Adipose tissue (tissue), 3 donors: Measurements from ENCODE around the gene FCGR2B. TPM values are rescaled to one million over a fixed set of nuclear protein-coding genes. Genes with fewer than 3 reads are reported as not detected.
"Not testable (repeated sequence)": the region's sequence is repeated elsewhere in the genome, so short reads cannot be mapped to it uniquely, and the experiment has no call there.

Experiments
- H3K27ac ChIP-seq: one replicate; pipeline ENCODE4 v1.5.1; 2013; ENCODE audit warnings: low read depth, low read length
- WGBS, 3 donors: extraction: QIAGEN DNeasy Blood & Tissue Kit; methylation state at CpG; one replicate each; pipeline ENCODE4 v1.1.7; 2013; 5-methylcytosine and 5-hydroxymethylcytosine counted together
- polyA plus RNA-seq, 3 donors: library from polyadenylated mRNA; stranded (reverse); fragments of 200-250 nt; gene quantifications; one replicate each; pipeline ENCODE4 v1.2.3, GENCODE V29; 2013
- donor health status: healthy with polysubstance abuse.
- donor health status: Bipolar disorder and iron deficiency.
- donor health status: healthy.

Gene FCGR2B
- polyA plus RNA-seq, 3 donors: 2.6 to 14.5 (median 12.8) TPM

DNA sequence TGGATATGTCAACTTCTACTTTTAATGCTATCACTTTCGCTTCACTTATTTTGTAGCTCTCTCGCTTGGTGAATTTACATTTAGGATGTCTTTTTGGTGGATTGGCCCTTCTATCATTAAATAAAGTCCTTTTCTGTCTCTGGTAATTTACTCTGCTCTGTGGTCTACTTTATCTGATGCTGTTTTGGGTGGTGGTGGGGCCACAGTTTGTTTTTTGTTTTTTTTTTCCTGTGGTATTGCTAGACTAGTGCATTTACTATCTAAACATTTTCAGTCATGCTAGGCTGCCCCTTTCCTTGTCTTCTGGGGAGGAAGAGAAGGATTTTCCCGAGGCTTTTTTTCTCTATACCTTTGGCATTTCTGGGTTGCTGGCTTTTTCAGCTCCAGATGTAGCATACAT, 26.0 kb downstream of the FCGR2B start:
- 76 to 84% (median 83%) methylated on average over 3 of the region's 3 CpGs for WGBS, 3 donors
- H3K27ac ChIP-seq: no peak overlapping the region

DNA sequence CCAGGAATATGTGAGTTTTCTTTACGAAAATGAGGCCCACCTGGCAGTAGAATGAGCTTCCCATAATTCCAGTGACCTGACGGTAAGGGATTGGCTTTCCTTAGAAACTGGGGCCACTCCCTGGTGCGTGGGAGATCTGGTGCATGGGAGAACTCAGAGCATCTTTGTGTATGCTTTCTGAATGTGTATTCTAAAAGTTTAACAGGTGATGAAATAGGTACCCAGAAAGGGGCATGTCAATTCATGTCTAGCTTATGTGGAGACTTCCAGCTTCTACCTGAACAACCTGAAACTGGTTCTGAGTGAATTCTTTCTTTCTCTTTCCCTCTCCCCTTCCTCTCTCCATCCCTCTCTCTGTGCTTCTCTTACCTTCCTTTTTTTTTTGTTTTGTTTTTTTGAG, 28.9 kb downstream of the FCGR2B start:
- H3K27ac ChIP-seq: no peak overlapping the region
- WGBS, 3 donors: 63 to 73% (median 73%) methylated on average over 3 of the region's 3 CpGs

DNA sequence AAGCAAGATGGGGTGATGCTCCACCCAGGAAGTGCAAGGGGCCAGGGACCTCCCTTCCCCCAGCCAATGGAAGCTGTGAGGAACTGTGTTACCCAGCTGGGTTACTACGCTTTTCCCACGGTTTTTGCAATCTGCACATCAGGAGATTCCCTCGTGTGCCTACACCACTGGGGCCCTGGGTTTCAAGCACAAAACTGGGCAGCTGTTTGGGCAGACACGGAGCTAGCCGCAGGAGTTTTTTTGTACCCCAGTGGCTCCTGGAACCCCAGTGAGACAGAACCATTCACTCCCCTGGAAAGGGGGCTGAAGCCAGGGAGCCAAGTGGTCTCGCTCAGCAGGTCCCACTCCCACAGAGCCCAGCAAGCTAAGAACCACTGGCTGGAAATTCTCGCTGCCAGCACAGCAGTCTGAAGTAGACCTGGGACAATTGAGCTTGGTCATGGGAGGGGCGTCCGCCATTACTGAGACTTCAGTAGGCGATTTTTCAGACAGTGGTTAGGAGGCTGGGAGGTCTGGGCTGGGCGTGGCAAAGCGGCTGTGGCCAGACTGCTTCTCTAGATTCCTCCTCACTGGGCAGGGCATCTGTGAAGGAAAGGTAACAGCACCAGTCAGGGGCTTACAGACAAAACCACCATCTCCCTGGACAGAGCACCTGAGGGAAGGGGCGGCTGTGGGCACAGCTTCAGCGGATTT, 30.2 kb downstream of the FCGR2B start:
- H3K27ac ChIP-seq: not testable (repeated sequence)
- WGBS, 3 donors: 80 to 87% (median 82%) methylated on average over 14 of the region's 14 CpGs

DNA sequence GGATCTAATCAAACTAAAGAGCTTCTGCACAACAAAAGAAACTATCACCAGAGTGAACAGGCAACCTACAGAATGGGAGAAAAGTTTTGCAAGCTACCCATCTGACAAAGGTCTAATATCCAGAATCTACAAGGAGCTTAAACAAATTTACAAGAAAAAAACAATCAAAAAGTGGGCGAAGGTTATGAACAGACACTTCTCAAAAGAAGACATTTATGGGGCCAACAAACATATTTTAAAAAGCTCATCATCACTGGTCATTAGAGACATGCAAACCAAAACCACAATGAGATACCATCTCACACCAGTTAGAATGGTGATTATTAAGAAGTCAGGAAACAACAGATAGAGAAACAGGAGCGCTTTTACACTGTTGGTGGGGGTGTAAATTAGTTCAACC, 35.4 kb downstream of the FCGR2B start:
- 83 to 93% (median 89%) methylated on average over 2 of the region's 2 CpGs for WGBS, 3 donors
- H3K27ac ChIP-seq: not testable (repeated sequence)

DNA sequence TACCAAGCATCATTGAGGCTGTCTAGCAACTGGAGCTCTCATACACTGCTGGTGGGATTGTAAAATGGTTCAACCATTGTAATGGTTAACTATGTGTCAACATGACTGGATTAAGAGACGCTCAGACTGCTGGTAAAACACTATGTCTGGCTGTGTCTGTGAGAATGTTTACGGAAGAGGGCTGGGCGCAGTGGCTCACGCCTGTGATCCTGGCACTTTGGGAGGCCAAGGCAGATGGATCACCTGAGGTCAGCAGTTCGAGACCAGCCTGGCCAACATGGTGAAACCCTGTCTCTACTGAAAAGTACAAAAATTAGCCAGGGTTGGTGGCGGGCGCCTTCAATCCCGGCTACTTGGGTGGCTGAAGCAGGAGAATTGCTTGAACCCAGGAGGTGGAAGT, 39.3 kb downstream of the FCGR2B start:
- WGBS, 3 donors: 48 to 87% (median 80%) methylated on average over 8 of the region's 8 CpGs
- no peak overlapping the region for H3K27ac ChIP-seq

DNA sequence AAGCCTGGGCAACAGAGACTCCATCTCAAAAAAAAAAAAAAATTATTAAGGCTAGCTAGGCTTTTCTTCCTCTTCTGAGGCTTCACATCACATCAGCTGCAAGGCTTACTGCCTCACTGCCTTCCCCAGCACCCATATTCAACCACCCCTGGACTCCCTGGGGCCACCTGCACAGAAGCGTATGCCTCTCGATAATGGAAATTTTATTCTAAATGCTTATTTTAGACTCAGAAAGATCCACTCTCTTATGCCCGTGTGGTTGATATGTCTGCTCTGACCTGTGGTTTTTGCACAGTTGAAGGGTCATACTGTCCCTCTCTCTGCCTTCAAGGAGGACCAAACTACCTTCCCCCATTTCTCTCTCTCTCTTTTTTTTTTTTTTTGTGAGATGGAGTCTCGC, 42.6 kb downstream of the FCGR2B start:
- WGBS, 3 donors: 67 to 91% (median 83%) methylated on average over 4 of the region's 4 CpGs
- H3K27ac ChIP-seq: no peak overlapping the region

DNA sequence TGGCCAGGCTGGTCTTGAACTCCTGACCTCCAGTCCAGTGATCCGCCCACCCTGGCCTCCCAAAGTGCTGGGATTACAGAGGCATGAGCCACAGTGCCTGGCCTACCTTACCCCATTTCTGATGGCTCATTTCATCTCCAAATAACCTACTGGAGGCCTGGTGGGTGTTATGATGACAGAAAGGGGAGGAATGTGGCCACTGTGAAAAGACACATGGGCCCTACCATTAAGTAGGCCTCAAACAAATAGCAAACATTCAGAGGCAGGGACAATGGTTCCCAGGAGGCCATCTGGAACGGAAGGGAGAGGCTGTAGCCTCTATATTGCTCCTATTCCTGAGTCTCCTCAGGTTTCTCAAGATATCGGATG, 43.2 kb downstream of the FCGR2B start:
- H3K27ac ChIP-seq: no peak overlapping the region
- WGBS, 3 donors: 78 to 84% (median 81%) methylated on average over 3 of the region's 3 CpGs

DNA sequence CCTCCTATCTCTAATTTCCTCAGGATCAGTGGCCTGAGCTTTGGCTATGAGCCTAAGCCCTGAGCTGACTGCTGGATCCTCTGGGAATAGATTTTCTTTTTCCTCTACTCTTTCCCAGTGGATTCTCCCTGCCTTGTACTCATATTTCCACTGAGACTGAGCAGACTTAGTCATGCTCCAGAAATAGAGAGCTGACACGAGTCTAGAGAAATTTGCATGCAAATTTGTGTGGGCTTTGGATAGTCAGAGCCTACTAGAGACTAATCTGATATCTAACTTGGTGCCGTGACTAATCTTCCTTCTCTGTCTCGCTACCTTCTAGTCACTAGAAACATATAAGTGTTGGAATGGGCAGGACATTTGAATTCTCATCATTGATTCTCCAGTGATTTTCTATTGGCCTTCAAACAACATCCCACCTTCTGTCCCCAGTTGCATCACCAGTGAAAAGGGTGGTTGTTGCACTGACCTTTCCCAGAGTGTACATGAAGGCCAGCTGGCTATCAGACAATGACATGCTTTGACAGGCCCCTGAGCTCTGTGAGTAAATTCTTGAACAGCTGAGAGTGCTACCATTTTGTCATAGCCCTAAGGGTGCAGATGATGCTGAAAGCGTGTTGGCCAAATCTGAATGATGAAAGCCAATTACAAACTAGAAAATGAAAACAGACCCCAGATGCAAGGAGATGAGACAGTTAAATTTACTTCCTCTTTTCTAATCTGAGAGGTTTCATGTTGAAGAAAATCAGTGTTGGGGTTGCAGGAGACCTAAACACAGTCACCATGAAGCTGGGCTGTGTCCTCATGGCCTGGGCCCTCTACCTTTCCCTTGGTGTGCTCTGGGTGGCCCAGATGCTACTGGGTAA, 43.8 kb downstream of the FCGR2B start, which contains the start of gene FCRLA:
Gene FCRLA (plus strand): TSS at position 748 of the 866 bp plus-strand sequence. CDS start 36 bp downstream, at position 784.
- 51 to 60% (median 53%) methylated on average over 4 of the region's 4 CpGs for WGBS, 3 donors
- H3K27ac ChIP-seq: no peak within 1 kb of the TSS

DNA sequence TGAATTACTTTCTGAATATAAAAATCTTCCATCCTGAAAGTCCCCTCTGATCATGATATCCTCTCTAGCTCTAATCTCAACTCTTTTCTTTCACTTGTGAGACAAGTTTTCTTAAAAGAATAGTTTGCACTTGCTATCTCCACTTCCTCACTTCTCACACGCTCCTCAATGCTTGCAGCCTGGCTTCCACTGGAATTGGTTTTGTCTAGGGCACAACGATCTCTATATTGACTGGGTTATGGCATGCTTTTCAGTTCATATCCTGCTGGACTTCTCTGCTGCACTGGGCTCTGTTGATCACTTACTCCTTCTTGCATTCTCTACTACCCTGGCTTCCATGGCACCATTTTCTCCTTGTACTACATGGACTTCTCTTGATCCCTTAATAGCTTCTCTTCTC, 44.6 kb downstream of the FCGR2B start:
- WGBS, 3 donors: 84 to 97% (median 84%) methylated on average over 2 of the region's 2 CpGs
- no peak overlapping the region for H3K27ac ChIP-seq

DNA sequence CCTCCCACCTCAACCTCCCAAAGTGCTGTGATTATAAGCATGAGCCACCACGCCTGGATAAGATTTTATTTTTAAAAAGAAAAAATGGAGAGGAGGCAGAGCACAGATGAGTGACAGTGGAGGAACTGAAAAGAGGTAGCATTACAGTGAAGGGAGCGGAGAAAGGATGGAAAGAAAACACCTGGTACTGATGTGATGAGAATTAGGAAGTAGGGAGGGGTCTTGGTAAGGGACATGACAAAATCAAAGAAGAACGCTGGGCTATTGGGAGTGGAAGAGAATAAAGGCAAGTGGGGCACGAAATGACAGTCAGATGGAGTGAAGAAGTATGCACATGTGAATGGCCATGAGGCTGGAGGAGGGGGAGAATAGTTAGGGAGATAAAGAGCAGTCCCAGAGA, 46.4 kb downstream of the FCGR2B start:
- no peak overlapping the region for H3K27ac ChIP-seq
- WGBS, 3 donors: 71 to 80% (median 79%) methylated on average over 4 of the region's 4 CpGs

DNA sequence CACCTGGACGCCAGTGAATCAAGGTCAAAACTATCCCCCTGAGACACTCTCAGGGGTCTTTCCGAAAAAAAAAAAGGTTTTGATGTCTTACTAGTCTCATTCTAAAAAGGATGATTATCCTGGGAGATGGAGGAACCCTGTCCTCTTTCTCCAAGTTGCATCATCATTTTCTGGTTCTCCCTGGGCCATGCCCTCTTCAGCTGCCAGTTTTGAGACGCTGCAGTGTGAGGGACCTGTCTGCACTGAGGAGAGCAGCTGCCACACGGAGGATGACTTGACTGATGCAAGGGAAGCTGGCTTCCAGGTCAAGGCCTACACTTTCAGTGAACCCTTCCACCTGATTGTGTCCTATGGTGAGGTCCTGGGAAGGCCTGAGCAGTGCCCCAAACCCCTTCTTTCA, 47.6 kb downstream of the FCGR2B start:
- WGBS, 3 donors: 78 to 87% (median 81%) methylated on average over 4 of the region's 4 CpGs
- H3K27ac ChIP-seq: no peak overlapping the region

DNA sequence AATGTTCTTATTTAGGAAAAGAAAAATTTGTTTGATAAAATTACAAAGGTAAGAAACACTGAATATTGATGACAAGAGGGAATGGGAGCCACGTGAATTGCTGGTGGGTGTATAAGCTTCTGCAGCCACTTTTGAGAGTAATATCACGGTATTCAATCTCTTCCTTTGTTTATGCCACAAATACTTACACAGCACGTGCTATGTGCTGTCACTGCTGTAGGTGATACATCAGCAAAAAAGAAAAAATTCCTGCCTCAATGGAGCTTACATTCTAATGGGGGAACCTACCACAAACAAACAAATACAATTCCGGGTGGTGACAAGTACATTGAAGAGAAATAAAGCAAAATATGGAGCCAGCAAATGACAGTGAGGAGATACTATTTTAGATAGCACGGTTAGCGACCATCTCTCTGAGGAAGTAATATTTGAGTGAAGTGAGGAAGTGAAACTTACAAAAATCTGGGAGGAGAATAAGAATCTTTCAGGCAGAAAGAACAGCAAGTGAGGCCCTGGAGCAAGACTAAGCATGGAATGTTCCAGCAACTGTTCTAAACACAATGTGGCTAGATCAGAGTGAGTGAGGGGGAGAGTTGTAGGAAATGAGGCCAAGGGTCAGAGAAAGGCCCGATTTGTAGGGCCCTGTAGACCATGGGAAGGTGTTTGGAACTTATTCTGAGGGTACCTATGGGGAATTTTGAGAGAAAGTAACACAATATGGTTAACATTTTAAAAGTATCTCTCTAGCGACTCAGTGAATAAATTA, 55.8 kb downstream of the FCGR2B start:
- H3K27ac ChIP-seq: no peak overlapping the region
- 63 to 79% (median 65%) methylated on average over 8 of the region's 8 CpGs for WGBS, 3 donors

DNA sequence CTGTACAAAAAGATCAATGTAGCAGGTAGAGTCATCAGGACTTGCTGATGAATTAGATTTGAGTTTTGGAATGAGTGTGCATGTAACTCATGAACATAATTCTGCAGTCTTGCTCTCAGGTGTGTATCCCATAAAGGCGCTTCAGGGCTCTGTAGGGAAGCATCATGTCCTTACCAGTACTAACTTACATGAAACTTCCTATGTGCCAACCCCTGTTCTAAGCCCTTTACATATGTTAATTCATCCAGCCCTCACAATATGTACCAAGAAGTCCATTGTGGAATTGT, 56.3 kb downstream of the FCGR2B start:
- H3K27ac ChIP-seq: no peak overlapping the region
- WGBS, 3 donors: 93 to 97% (median 95%) methylated on average over 1 of the region's 1 CpG

DNA sequence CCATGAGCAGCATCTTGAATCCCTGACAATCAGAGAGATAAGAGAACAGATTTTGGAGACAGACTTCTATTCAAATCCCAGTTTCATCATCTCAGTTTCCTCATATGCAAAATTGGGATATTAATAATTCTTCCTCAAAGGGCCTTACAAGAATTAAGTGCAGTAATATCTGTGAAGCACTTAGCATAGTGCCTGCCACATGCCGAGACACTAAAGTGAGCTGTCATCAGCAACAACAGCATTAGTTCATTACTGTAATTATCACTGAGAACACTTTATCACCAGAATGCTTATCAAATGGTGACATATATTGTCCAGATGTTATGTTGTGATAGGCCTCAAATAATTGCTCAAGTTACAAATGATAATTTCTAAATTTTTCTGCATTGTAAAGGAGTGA, 57.5 kb downstream of the FCGR2B start:
- no peak overlapping the region for H3K27ac ChIP-seq
- WGBS, 3 donors: 86 to 96% (median 88%) methylated on average over 1 of the region's 1 CpG

DNA sequence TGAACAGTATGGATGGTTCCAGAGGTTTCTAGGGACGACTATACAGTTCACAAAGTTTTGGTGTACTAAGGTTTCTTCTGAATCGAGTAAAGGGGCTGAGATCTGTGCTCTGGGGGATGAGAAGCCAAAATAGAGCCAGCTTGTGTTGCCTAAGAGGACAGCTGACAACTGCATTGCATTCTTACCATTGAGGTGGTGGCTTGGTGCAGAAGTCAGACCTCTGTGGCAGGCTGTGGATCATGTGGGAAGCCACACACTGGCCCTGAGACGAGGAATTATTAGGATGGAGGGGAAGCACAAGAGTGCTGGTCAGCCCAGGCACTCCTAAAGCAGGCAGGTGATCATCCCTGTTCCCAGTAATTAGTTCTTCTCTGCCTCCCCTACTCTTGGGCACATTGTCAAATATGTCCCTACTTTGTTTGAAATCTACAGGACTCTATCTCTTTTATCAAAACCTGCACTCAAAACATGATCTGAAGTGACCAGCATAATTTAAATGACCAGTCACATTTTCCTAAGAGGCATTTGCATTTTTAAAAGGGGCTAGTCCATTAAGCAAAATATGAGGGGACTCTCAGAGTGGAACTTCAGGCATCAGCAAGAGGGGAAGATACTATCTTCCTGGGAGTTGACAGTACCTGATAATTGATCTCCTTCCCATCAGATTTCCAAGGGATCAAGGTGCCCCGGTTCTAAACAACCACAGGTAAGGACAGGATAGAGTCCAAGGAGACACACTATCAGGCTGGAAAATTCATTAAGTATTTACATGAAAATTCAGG, 58.2 kb downstream of the FCGR2B start, which contains the start of gene FCRLB:
Gene FCRLB (plus strand): TSS at position 589 of the 782 bp plus-strand sequence. CDS start 1,129 bp downstream, outside the sequence.
- no peak within 1 kb of the TSS for H3K27ac ChIP-seq
- 27 to 62% (median 40%) methylated on average over 4 of the region's 4 CpGs for WGBS, 3 donors

DNA sequence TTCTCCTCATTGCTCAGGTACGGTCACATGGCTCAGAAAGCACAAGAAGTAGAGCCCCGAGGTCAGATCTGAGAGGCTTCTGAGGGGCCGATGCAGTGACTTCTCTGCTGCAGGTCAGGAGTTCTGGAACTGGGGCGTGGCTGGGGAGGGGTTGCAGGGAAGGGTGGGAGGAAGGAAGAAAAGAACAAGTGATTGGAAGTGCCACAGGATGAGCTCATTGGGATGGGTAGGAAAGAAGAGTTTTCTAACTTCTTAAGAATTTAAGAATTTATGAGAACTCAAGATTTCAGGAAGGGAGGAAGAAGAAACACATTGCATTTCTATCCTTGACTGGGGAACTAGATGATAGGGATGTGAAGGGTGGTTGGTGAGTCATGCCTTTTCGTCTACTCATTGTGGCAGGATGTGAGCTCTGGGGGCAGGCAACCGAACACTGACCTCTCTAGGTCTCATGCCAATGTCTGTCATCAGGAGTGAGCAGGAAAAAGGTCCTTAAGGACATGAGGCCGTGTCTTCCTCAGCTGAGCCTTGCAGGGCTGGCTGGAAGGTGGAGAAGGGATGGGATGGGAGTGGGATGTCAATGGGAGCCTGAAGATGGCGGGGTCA, 58.9 kb downstream of the FCGR2B start:
- H3K27ac ChIP-seq: no peak overlapping the region
- 47 to 57% (median 51%) methylated on average over 8 of the region's 8 CpGs for WGBS, 3 donors

DNA sequence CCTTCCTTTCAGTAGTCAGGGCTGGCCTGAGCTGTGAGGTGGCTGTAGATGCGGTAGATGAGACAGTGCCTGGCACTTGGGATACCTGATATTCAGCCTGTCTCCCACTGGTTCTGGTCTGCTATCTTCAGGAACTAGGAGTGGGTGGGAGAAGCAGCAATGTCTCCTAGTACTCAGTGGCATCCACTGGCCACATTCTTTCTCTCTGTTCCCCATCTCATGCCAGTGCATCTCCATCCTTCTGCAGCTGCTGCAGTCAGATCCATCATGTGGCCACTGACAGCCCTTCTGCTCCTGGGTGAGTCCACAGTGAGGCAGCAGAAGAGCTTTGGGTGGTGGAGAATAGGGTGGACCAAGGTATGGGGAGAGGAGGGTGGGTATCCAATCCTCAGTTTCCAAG, 59.5 kb downstream of the FCGR2B start:
- WGBS, 3 donors: 88 to 100% (median 89%) methylated on average over 1 of the region's 1 CpG
- H3K27ac ChIP-seq: no peak overlapping the region
